GM04503 (cell line): ENCODE results near the gene KIF6.

ENCODE experiments used
- DNase-seq: peaks from one replicate; pipeline ENCODE4 v3.0.0-alpha.2; 2012; ENCODE audit warnings: low read depth

Gene KIF6

GRCh38 chr6:39664173-39664572 lies 61.0 kb downstream of the KIF6 start:
- DNase-seq: no peak

- no peak for DNase-seq
Measured at GRCh38 chr6:39657355-39658135, 67.7 kb downstream of the KIF6 start.

GRCh38 chr6:39654121-39654520 lies 71.1 kb downstream of the KIF6 start:
- DNase-seq: no peak

GRCh38 chr6:39653612-39654011 lies 71.6 kb downstream of the KIF6 start:
- no peak for DNase-seq

GRCh38 chr6:39649996-39650395 lies 75.2 kb downstream of the KIF6 start:
- no peak for DNase-seq

- no peak for DNase-seq
Measured at GRCh38 chr6:39646751-39647420, 78.3 kb downstream of the KIF6 start.

GRCh38 chr6:39642270-39642669 lies 82.9 kb downstream of the KIF6 start:
- DNase-seq: no peak

GRCh38 chr6:39638126-39638822 lies 86.9 kb downstream of the KIF6 start:
- no peak for DNase-seq

- DNase-seq: no peak
Measured at GRCh38 chr6:39634646-39635341, 90.4 kb downstream of the KIF6 start.

- DNase-seq: no peak
Measured at GRCh38 chr6:39625209-39625608, 100.0 kb downstream of the KIF6 start.

- no peak for DNase-seq
Measured at GRCh38 chr6:39623750-39624149, 101.5 kb downstream of the KIF6 start.

GRCh38 chr6:39617520-39617919 lies 107.7 kb downstream of the KIF6 start:
- DNase-seq: no peak

GRCh38 chr6:39617026-39617425 lies 108.2 kb downstream of the KIF6 start:
- no peak for DNase-seq

GRCh38 chr6:39615622-39616021 lies 109.6 kb downstream of the KIF6 start:
- DNase-seq: no peak

GRCh38 chr6:39614393-39614950 lies 110.7 kb downstream of the KIF6 start:
- DNase-seq: no peak

GRCh38 chr6:39610221-39610620 lies 115.0 kb downstream of the KIF6 start:
- peak; percentile 18 for DNase-seq

- no peak for DNase-seq
Measured at GRCh38 chr6:39608652-39609345, 116.4 kb downstream of the KIF6 start.

- no peak for DNase-seq
Measured at GRCh38 chr6:39602601-39603519, 122.3 kb downstream of the KIF6 start.

- DNase-seq: peak; percentile 44
Measured at GRCh38 chr6:39599973-39600372, 125.2 kb downstream of the KIF6 start.

- DNase-seq: no peak
Measured at GRCh38 chr6:39599341-39599740, 125.9 kb downstream of the KIF6 start.
